Islet of Langerhans (tissue), 1 donor: ENCODE results near the gene CEP78.
"Not testable (repeated sequence)": the region's sequence is repeated elsewhere in the genome, so short reads cannot be mapped to it uniquely, and the experiment has no call there.

ENCODE experiments used
- FAIRE-seq: peaks from one replicate; lab custom pipeline; 2011; peaks lifted over from hg19 to GRCh38; lab: Jason Lieb, UNC

CEP78 gene, protein sequence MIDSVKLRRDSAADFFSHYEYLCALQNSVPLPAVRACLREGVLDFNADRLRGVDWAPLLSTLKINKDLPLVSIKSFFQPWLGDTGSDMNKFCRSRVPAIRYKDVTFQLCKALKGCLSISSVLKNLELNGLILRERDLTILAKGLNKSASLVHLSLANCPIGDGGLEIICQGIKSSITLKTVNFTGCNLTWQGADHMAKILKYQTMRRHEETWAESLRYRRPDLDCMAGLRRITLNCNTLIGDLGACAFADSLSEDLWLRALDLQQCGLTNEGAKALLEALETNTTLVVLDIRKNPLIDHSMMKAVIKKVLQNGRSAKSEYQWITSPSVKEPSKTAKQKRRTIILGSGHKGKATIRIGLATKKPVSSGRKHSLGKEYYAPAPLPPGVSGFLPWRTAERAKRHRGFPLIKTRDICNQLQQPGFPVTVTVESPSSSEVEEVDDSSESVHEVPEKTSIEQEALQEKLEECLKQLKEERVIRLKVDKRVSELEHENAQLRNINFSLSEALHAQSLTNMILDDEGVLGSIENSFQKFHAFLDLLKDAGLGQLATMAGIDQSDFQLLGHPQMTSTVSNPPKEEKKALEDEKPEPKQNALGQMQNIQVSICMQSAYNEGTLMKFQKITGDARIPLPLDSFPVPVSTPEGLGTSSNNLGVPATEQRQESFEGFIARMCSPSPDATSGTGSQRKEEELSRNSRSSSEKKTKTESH

DNA sequence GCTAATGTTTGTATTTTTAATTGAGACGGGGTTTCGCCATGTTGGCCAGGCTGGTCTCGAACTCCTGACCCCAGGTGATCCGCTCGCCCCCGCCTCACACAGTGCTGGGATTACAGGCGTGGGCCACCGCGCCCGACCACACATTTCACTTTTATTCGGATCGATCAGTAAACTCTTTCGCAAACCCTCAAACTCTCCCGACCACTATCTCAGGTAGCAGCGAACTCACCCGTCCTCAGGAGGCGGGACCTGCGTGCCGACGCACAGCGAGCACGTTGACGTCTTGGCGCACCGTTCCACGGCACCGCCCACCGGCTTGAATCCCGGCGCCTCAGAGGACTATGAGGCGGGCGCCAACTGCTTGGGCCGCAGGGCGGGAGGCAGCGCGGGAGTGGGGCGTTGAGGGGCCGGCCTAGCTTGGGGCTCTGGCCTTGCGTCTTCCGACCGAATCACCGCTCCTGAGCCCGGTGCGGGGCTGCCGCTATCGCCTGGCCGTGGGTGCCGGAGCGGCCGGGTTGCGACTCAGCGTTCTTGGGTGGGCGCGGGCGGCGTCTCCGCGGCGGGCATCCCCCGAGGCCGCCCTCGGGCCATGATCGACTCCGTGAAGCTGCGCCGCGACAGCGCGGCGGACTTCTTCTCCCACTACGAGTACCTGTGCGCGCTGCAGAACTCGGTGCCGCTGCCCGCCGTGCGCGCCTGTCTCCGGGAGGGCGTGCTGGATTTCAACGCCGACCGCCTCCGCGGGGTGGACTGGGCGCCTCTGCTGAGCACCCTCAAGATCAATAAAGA lies at the start of gene CEP78:
Gene CEP78, plus strand, starts transcription at position 314 of the 789 bp plus-strand sequence. Its CDS starts 276 bp downstream, at position 590.
- no peak for FAIRE-seq

DNA sequence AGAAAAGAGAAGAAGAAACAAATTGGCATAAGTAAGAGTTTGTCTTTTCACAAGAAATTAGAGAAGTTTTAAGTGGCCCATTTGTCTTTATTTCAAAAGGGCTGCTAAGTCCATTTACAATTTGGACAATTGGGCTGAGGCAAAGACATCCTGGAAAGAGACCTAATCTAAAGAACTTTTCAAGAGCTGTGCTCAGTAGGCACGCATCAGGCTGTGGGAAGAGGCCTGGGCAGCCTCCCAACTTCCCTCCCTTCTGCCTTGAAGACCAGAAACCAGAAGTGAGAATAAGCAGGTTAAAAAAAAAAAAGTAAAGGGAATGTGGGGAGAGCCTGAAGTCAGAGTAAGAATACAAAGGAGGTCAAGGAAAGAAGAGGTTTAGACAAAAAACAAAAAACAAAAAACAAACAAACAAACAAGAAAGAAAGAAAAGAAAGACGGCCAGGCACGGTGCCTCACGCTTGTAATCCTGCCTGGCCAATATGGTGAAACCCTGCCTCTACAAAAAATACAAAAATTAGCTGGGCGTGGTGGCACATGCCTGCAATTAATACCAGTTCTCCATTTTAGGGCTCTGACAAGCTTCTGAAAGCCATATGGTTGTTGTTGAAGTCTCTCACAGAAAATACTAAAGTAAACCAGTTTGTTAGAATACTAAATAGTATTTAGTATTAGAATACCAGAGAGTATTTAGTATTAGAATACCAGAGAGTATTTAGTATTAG lies 48.0 kb upstream of the CEP78 start:
- FAIRE-seq, result no peak

DNA sequence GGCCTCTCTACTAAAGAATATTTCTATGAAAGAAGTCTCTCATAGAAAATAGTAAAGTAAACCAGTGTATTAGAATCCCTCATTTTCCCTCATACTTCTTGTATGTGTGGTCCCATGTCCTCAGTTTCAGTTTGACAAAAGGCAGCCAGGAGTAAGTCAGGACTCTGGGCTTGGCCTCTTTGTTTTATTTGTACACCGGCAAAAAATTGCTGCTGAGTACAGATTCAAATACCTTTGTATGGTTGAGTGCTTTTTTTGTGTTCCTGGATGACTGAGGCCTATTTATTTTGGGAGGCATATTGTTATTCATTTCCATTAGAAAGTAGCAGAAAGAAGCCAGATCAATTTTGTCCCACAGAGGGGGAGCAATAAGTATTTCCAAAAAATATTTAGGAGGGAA lies 47.3 kb upstream of the CEP78 start:
- no peak for FAIRE-seq

DNA sequence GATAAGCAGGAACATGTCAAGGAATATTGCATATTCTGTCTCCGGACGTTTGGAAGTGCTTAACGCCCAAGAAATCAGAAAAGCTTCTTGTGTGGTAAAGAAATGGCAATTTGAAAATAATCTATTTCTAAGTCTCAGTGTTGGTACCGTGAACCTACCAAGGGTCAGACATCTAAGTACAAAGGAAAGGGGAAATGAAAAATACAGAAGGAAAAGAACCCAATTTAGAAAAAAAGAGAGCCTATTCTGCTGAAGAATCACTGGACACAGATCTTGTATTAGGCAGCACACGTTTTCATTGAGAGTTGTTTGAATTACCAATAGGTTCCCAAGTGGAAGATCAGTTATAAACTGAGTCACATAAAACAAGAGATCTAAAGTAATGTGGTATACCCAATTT lies 46.9 kb upstream of the CEP78 start:
- FAIRE-seq, result no peak

DNA sequence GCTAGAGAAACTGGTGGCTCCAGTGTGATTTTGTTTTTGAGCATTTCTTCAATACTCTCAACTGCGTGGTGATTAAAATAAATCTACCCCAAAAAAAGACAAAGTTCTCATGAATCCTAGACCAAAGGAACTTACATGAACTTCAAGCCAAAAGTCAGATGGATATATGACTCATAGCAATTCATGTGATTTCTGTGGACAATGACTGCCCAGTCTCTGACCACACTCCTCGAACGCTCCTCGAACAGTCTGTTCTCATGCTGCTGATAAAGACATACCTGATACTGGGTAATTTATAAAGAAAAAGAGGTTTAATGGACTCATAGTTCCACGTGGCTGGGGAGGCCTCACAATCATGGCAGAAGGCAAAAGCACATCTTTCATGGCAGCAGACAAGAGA lies 46.4 kb upstream of the CEP78 start:
- FAIRE-seq, result no peak

DNA sequence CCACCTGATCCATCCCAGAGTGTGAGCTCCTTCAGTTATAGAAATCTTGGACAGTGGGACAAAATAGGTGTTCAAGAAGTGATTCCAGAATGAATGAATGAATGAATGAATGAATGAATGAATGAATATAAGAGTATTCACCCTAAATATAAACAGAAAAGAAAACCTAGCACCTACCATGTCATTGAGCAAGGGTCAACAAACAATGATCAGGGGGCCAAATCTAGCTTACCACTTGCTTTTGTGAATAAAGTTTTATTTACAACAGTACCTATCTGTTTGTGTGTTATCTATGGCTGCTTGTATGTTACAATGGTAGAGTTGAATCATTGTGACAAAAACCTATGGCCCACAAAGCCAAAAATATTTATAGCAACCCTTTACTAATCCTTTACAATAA lies 43.9 kb upstream of the CEP78 start:
- FAIRE-seq, result no peak

DNA sequence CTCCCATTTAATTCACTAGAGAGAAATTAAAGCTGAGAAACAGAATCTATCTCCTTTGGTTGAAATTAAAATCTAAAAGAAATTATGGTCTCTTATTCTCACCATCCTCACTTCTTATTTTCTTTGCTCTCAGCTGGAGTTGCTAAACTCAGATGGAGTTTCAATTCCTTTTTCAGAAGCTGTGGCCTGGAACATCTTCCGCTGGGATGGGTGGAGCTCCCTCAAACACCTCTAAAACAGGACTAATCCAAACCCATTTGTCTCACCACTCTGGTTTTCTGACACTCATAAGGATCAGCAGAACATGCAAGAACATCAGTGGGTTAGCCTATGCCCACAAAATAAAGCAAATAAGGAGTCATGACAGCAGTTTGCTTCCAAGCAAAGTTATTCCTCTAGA lies 39.6 kb upstream of the CEP78 start:
- FAIRE-seq, result no peak

DNA sequence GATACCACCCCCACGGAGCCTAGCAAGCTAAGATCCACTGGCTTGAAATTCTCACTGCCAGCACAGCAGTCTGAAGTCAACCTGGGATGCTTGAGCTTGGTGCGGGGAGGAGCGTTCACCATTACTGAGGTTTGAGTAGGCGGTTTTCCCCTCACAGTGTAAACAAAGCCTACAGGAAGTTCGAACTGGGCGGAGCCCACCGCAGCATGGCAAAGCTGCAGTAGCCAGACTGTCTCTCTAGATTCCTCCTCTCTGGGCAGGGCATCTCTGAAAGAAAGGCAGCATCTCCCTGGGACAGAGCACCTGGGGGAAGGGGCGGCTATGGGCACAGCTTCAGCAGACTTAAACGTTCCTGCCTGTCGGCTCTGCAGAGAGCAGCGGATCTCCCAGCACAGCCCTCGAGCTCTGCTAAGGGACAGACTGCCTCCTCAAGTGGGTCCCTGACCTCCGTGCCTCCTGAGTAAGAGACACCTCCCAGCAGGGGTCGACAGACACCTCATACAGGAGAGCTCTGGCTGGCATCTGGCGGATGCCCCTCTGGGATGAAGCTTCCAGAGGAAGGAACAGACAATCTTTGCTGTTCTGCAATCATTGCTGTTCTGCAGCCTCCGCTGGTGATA lies 34.6 kb upstream of the CEP78 start:
- not testable (repeated sequence) for FAIRE-seq

DNA sequence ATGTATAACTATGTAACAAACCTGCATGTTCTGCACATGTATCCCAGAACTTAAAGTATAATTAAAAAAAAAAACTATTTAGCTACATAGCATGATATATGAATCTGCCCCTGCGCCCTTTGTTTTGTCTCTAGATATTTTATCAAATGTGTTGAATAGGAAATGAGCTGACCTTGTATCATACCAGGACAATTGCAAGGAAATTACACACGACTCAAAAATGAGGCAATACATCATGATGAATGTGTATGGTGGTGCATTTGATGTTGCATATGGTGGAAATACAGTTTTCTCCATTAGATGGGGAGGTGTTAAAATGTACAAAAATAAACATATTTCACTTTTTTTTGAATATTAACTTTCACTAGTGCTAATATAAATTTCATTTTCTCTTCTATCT lies 28.6 kb upstream of the CEP78 start:
- no peak for FAIRE-seq

DNA sequence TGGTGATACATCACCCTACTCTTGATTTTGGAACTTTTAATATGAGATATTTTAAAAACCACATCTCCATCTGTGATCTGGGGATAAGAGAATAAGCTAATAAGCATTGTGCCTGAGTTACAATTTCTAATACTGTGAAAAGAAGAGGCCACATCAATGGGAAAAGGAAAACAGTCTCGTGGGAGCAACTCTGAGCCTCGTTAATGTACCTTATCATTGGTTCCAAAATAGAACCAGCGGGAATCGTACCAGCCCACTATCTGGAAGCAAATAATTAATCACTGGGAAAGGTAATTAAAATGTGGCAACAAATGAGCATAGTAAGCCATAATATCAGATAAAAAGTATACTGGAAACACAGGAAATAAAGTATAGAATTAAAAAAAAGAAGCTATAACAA lies 28.0 kb upstream of the CEP78 start:
- FAIRE-seq, result no peak

DNA sequence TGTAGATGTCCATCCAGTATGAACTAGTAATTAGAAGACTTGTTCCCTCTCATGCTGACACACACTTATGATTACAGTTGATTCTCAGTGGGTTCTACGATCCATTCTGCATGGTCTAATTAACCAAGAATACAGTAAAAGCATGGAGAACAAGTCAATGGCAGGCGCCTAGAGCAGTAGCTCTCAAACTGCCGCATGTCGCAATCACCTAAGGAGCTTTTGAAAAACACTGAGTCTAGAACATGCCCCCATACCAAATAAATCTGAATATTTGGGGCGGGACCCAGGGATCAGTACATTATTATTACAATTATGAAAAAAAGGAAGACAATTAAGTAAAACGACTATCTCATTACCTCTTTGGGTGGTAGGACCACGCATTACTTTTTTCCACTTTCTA lies 26.7 kb upstream of the CEP78 start:
- FAIRE-seq, result no peak

DNA sequence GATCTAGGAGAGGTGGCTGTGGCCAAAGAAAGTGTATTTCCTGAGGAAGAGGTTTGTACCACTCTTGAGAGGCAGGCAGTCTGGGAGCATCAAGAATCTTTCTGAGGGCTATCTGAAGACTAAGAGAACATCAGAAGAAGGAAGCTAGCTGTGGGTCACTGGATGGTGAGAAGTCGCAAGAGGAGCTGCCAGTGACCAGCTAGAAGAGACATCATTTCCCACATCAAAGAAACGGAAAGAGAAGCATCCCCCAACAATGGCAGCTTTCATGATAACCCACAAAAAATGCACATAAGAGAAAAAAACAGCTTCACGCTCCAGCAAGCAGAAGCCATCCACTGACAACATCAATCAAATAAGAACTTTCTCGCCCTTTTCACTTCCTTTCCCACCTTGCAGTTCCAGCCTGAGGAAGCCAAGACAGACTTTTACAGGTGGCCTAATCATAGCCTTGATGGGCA lies 25.0 kb upstream of the CEP78 start:
- no peak for FAIRE-seq

DNA sequence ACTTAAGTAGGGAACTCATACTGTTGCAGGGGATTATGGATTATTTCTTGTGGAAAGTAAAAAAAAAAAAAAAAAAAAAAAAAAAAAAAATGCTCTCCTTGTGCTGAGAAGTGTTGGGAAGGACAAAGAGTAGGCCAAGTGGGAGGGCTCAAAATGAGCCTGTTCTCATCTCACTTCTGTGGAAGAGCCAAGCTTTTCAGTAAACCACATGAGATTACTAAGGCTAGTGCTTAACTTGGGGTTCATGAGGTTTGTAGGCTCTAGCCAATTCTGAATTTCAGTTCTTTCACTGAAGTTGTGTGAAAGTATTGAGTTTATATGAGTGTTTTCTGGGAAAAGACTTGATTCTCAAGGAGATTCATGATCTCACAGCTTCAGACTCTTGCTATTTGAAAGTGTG lies 23.0 kb upstream of the CEP78 start:
- no peak for FAIRE-seq

DNA sequence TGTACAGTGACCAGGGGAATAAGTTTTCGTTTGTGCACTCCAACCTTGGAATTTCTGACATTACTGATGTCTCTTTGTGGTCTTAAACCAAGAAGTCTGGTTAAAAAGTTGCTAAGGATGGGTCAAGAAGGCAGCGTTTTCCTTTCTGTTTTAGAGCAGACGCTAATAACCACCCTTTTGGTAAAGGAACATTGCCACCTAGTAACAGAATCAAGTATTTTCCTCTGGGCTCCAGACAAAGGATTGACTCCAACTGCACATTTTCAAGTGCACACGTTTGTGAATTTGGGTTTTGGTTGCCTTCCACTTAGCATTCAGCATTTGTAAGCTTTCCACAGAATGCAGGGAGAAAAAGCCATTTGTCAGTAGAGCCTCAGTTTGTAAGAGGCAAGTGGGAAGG lies 22.2 kb upstream of the CEP78 start:
- peak; percentile 58 for FAIRE-seq

DNA sequence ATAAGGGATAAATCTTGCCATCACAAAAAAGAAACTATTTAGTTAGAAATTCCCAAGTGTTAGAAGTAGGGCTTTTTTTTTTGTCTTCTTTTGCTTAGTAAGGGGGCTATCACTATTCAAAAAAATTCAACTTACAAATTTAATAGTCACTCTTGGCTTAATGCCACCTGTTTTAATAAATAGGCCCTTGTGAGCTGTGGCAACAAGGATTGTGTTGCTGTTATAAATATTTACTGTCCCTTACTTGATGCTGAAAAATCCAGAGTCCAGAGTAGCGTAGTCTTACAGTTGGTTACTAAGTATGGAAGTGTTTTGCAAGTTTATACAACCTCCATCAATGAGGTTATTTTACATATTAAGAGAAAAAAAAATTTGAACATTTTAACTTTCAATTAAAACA lies 21.4 kb upstream of the CEP78 start:
- no peak for FAIRE-seq

DNA sequence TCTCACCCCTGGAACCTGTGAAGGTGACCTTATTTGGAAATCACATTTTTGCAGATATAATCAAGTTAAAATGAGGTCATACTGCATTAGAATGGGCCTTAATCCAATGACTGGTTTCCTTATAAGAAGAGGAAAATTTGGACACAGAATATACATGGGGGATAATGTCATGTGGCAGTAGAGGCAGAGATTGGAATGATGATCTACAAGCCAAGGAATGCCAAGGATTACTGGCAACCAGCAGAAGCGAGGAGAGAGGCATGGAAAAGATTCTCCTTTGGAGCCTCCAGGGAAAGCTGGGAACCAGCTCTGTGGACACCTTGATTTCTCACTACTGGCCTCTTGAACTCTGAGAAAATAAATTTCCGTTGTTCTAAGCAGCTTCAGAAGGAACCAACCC lies 20.2 kb upstream of the CEP78 start:
- no peak for FAIRE-seq

DNA sequence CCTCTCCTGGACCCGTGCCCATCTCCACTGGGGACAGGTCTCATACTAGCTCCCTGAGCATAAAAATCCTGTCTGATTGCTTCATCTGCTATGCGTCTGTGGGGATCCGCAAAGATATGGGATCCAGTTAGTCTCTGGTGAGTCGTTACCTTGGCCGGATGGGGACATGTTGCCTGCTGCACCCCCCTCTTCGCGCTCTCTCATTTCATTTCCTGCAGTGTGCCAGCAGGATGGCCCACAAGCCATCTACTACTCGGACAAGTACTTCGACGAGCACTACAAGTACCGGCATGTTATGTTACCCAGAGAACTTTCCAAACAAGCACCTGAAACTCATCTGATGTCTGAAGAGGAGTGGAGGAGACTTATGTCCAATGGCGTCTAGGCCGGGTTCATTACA lies 17.0 kb upstream of the CEP78 start:
- FAIRE-seq, result no peak

DNA sequence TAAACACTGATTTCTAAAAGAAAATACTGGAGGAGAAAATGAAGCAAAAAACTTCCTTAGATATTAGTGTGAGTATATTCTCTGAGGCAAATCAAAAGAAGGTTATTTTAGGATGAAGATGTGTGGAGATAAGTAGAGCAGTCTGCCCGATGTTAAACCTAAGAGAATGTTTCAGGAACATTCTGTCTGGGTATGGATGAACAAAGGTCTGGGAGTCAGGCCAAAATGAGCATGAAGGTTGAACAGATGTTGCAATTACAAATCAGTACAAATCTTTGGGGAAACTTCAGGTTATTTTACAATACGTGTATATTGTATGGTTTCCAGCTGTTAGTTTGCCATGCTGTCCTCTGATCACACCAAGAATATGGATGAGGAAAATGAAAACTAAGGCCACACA lies 14.4 kb upstream of the CEP78 start:
- no peak for FAIRE-seq

DNA sequence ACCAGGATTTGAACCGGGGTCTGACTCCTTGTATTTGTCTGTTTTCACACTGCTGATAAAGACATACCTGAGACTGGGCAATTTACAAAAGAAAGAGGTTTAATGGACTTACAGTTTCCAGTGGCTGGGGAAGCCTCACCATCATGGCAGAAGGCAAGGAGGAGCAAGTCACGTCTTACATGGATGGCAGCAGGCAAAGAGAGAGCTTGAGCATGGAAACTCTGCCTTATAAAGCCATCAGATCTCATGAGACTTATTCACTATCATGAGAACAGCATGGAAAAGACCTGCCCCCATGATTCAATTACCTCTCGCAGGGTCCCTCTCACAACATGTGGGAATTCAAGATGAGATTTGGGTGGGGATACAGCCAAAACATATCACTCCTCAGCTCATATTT lies 14.0 kb upstream of the CEP78 start:
- FAIRE-seq, result not testable (repeated sequence)

DNA sequence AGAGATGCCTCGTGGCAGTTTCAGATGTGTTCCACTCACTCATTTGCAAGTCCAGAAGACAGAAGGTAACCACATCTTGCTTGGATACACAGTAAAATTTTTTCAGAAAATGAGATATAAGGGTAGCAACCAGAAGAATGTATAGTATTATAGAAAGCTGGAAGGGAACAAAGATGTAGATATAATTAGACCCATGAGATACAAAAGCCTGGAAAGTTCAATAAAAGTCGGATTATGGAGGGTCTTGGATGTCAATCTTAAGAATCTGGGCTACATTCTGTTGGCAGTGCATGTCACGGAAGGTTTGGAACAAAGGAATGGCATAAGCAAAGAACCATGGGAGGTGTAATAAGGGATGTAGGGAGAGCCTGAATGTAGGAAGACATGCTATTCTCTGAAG lies 5.1 kb upstream of the CEP78 start:
- no peak for FAIRE-seq

DNA sequence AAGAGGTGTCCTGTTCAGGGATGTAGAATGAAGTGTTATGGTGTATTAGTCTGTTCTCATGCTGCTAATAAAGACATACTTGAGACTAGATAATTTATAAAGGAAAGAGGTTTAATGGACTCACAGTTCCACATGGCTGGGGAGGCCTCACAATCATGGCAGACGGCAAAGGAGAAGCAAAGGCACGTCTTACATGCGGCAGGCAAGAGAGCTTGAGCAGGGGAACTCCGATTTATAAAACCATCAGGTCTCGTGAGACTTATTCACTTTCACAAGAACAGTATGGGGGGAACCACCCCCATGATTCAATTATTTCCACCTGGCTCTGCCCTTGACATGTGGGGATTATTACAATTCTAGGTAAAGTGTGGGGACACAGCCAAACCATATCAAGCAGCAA lies 3.4 kb upstream of the CEP78 start:
- FAIRE-seq, result not testable (repeated sequence)

DNA sequence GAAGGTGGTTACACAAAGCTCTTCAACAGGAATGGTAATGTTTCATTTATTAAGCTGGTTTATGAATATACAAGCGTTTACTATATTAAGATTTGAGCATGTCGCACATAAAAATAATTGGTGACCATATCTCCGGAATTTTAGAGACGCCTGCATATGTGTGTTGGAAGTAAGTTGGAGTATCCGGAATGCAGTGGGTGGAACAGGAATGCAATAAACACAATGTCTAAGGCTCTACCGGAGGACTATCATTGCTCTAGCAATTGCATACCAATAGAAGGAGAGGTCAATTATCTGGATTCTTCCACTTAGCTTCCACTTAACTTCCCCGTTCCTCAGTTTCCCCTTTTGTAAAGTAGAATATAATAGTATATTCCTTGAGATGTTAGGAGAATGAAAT lies 1.1 kb upstream of the CEP78 start:
- no peak for FAIRE-seq
